HepG2 (cell line): ENCODE measurements around the gene MCM8. TPM values are rescaled to one million over a fixed set of nuclear protein-coding genes. Genes with fewer than 3 reads are reported as not detected.

Experiments
- ATAC-seq: fragments of 200-7000 bp; cut with Tn5 transposase; 3 replicates; pipeline ENCODE4 v1.9.1; 2020; ENCODE audit warnings: mild to moderate bottlenecking, moderate library complexity
- BruUV-seq: library from RNA; stranded (reverse); fragments of 400-500 nt; replicated peaks from 2 replicates; lab custom pipeline; 2021; lab: Mats Ljungman, UMichigan
- CTCF ChIA-PET: fragments of 300-600 bp; formaldehyde crosslinking; extraction: SDS; loops from one replicate; lab custom pipeline; 2021; ENCODE audit warnings: low total read pairs, inconsistent platforms, low intra/inter-chr PET ratio; lab: Yijun Ruan, JAX
- POLR2A ChIA-PET: fragments of 350-600 bp; sonication (Branson Sonifier 250); formaldehyde crosslinking; loops from one replicate; lab custom pipeline; 2020; ENCODE audit warnings: antibody characterized with exemption, inconsistent platforms; lab: Yijun Ruan, JAX
- DNase-seq: peaks from one replicate; pipeline ENCODE4 v3.0.0-alpha.2; 2015; ENCODE audit warnings: low spot score
- FAIRE-seq: peaks from 3 replicates; lab custom pipeline; 2011; peaks lifted over from hg19 to GRCh38; lab: Jason Lieb, UNC
- H2AFZ ChIP-seq: one replicate; pipeline ENCODE4 v1.6.1; 2011; ENCODE audit warnings: low read length, inconsistent platforms
- H3K27ac ChIP-seq: fragments of 300-600 bp; 3 replicates; pipeline ENCODE4 v1.8.0; 2011; ENCODE audit warnings: mixed run types, mild to moderate bottlenecking, mixed read lengths, low read length, inconsistent platforms; ENCODE audit not compliant: insufficient read depth; ENCODE audit errors: extremely low read length
- H3K27me3 ChIP-seq, 2 experiments: fragments of 200-600 bp in 1 of 2; 2 replicates in 1 of 2; 3 replicates in 1 of 2; pipeline versions ENCODE4 v1.6.0 to v1.8.0; 2011; ENCODE audit warnings: low read length in 2 of 2, mild to moderate bottlenecking in 2 of 2, moderate library complexity in 2 of 2, inconsistent platforms in 1 of 2; ENCODE audit not compliant: insufficient read depth in 2 of 2, control insufficient read depth in 1 of 2
- H3K36me3 ChIP-seq, 2 experiments: fragments of 200-600 bp in 1 of 2; replicated peaks in 1 of 2; 2 replicates in 1 of 2; 3 replicates in 1 of 2; pipeline versions ENCODE4 v1.5.1 to v1.8.0; 2011; ENCODE audit warnings: low read length in 2 of 2, inconsistent platforms in 1 of 2; ENCODE audit not compliant: insufficient read depth in 2 of 2, control insufficient read depth in 1 of 2
- H3K4me1 ChIP-seq: 2 replicates; pipeline ENCODE4 v1.5.1; 2012; ENCODE audit warnings: low read length, inconsistent platforms; ENCODE audit not compliant: insufficient read depth
- H3K4me2 ChIP-seq: 2 replicates; pipeline ENCODE4 v1.6.0; 2011; ENCODE audit warnings: low read depth, low read length, inconsistent platforms
- H3K4me3 ChIP-seq, 3 experiments: fragments of 200-600 bp in 1 of 3; sonication (generic), shearing (Covaris generic) in 1 of 3; replicated peaks in 1 of 3; 2 replicates each; pipeline ENCODE4 v1.5.1; 2011 to 2016; ENCODE audit warnings: low read length in 3 of 3, inconsistent platforms in 2 of 3, low read depth in 2 of 3, mild to moderate bottlenecking in 2 of 3, control low read depth in 1 of 3, mixed read lengths in 1 of 3; ENCODE audit not compliant: insufficient read depth in 1 of 3
- H3K79me2 ChIP-seq: one replicate; pipeline ENCODE4 v1.6.1; 2011; ENCODE audit warnings: low read length, inconsistent platforms; ENCODE audit not compliant: insufficient read depth
- H3K9ac ChIP-seq: 2 replicates; pipeline ENCODE4 v1.6.0; 2011; ENCODE audit warnings: mild to moderate bottlenecking, low read depth, low read length, inconsistent platforms; ENCODE audit not compliant: insufficient read depth
- H3K9me3 ChIP-seq: 2 replicates; pipeline ENCODE4 v1.5.1; 2012; ENCODE audit warnings: mild to moderate bottlenecking, low read length
- H4K20me1 ChIP-seq: 2 replicates; pipeline ENCODE4 v1.6.0; 2011; ENCODE audit warnings: inconsistent platforms, mild to moderate bottlenecking, low read length, moderate library complexity; ENCODE audit not compliant: insufficient read depth
- AGO2 ChIP-seq: fragments of 200-400 bp; formaldehyde crosslinking; optimal IDR thresholded peaks from 2 replicates; pipeline ENCODE3; 2017; ENCODE audit warnings: mild to moderate bottlenecking, low read depth, low read length, moderate library complexity
- FOSL2 ChIP-seq: sonication (generic); formaldehyde crosslinking; IDR thresholded peaks from 2 replicates; pipeline ENCODE4 v1.4.0; 2020; ENCODE audit warnings: missing genetic modification reagents
- GTF2F1 ChIP-seq: fragments of 150-350 bp; IDR thresholded peaks from 2 replicates; pipeline ENCODE4 v1.6.1; 2014; ENCODE audit warnings: low read length
- HNRNPLL ChIP-seq: fragments of 200-400 bp; formaldehyde crosslinking; IDR thresholded peaks from 2 replicates; pipeline ENCODE4 v1.6.1; 2017; ENCODE audit warnings: mild to moderate bottlenecking, low read depth, low read length; ENCODE audit not compliant: poor library complexity, severe bottlenecking
- KDM3A ChIP-seq: IDR thresholded peaks from 2 replicates; pipeline ENCODE4 v1.6.1; 2018; ENCODE audit warnings: low read depth, missing compliant biosample characterization
- NR2F2 ChIP-seq: IDR thresholded peaks from 2 replicates; pipeline ENCODE4 v1.6.1; 2012; ENCODE audit warnings: low read depth, inconsistent platforms, borderline replicate concordance
- ZC3H13 ChIP-seq: sonication (generic); formaldehyde crosslinking; IDR thresholded peaks from 2 replicates; pipeline ENCODE4 v1.8.1; 2023; ENCODE audit warnings: mild to moderate bottlenecking, missing genetic modification reagents, moderate library complexity
- ZNF296 ChIP-seq: sonication (generic); formaldehyde crosslinking; conservative IDR thresholded peaks from 2 replicates; pipeline ENCODE4 v1.5.0; 2020; ENCODE audit warnings: mild to moderate bottlenecking, missing genetic modification reagents
- WGBS: methylation state at CpG from one replicate; pipeline ENCODE4 v1.1.6; 2017; ENCODE audit warnings: low lambda C conversion rate; 5-methylcytosine and 5-hydroxymethylcytosine counted together
- in situ Hi-C: cut with HindIII; loops from 2 replicates; pipeline ENCODE4 v1.10.0; 2017; ENCODE audit warnings: low pct_unique_long_range_greater_than_20kb; ENCODE audit not compliant: extremely low pct_ligation_motif_present
- intact Hi-C: fragments of 100-400 bp; cut with micrococcal nuclease; formaldehyde crosslinking; loops from one replicate; pipeline ENCODE4 v1.10.0; 2022; ENCODE audit not compliant: unreplicated experiment
- polyA plus RNA-seq, 8 experiments: library from polyadenylated mRNA; depleted of rRNA in 3 of 8; stranded (reverse) in 7 of 8; unstranded in 1 of 8; fragments of >200 nt; fragmentation: Illumina TruSeq in 4 of 8; extraction: Trizol in 4 of 8; gene quantifications; 2 replicates each; pipeline versions ENCODE4 v1.2.1 to v1.2.3, GENCODE V29; 2011 to 2016; ENCODE audit warnings: low read depth in 4 of 8, missing spikeins in 1 of 8, mixed read lengths in 1 of 8; ENCODE audit not compliant: insufficient read depth in 1 of 8
- total RNA-seq, 5 experiments: library from RNA; depleted of rRNA; stranded (reverse); fragments of >200 nt; fragmentation: Illumina TruSeq; extraction: Trizol; gene quantifications; 2 replicates each; pipeline ENCODE4 v1.2.3, GENCODE V29; 2016; ENCODE audit warnings: low read depth in 1 of 5
- TF ChIP-seq, protein P1 (sequence below): sonication (generic); formaldehyde crosslinking; IDR thresholded peaks from 2 replicates; pipeline ENCODE4 v1.5.0; 2020; ENCODE audit warnings: missing genetic modification reagents, mild to moderate bottlenecking, borderline replicate concordance
- TF ChIP-seq, protein P2 (sequence below): sonication (generic); formaldehyde crosslinking; IDR thresholded peaks from 2 replicates; pipeline ENCODE4 v1.5.0; 2020; ENCODE audit warnings: mild to moderate bottlenecking, missing genetic modification reagents
- TF ChIP-seq, protein P3 (sequence below): sonication (generic); formaldehyde crosslinking; IDR thresholded peaks from 2 replicates; pipeline ENCODE4 v1.8.0; 2022; ENCODE audit warnings: mild to moderate bottlenecking, missing genetic modification reagents
- TF ChIP-seq, protein P4 (sequence below): sonication (generic); formaldehyde crosslinking; IDR thresholded peaks from 2 replicates; pipeline ENCODE4 v1.8.1; 2022; ENCODE audit warnings: low read depth, mild to moderate bottlenecking, missing genetic modification reagents

The MCM8 gene
- total and polyA plus RNA-seq, 2 of the 13 experiments (the other 11 are each of a cell fraction or from before 2014, with no cell fraction given) = 11.5 to 59.3 TPM

DNA sequence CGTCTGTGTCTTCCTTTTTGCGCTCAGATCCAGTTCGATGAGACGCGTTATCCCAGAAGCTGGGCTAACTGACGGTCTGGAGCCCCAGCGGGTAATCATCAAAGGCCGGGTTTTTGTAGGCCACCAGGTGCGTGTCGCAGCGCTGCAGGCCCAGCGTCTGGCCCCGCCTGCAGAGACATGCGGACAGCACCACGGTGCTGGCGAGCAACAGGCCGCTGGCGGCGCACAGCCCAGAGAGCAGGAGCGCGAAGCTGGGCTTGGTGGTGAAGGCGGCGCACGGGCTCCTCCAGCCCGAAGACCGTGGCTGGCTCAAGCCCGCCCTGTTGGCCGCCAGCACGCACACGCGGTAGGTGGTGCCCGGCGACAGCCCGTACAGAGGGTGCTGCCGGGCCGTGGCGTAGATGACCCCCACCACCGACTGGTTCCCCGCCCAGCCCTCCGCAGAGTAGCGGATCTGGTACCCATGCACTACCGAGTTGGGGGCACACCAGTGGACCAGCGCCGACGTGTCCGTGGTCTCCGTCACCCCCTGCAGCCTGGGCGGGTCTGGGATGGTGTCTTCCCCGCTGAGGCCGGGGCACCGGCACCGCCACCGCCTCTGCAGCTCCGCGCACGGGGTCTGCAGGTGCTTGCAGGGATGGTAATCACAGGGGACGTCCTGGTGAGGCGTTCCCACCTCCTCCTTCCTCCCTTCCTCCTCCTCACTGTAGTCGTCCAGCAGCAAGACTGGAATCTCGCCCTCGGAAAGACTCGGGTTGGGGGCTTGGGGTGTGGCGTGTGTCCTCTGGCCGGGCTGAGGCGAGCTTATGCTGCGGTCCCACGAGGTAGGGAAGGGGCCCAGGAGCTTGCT, 90.7 kb downstream of the MCM8 start:
- no peak overlapping the region for H3K4me3 ChIP-seq
- H3K4me2 ChIP-seq = no peak overlapping the region
- intact Hi-C loops = no loop called here
- H3K27ac ChIP-seq = no peak overlapping the region
- in situ Hi-C loops = no loop called here
- ChIA-PET POLR2A (interaction anchor here (0.6 to 1.0 kb wide), 2 partner anchors 33 to 226 kb away, joined by 3 to 4 read pairs; no protein-coding TSS in a partner anchor), CTCF (no interaction called here)
- H3K79me2 ChIP-seq = no peaks in the 10 kb centered on the region
- H3K36me3 ChIP-seq = peaks cover 27 to 53% of the 10 kb centered on the region in 2 experiments
- BruUV-seq = no TSS peak
- H3K27me3 ChIP-seq = no peaks in the 10 kb centered on the region
- WGBS = 98% methylated on average over 67 of the region's 67 CpGs
- no peak overlapping the region for H2AFZ ChIP-seq
- H3K9ac ChIP-seq = no peak overlapping the region
- ATAC-seq (peak; percentile 6), FAIRE-seq (no peak), DNase-seq (no peak)
- H4K20me1 ChIP-seq = peaks cover 9% of the 10 kb centered on the region; the same call in 1 of the 2 replicates
- no peaks in the 10 kb centered on the region for H3K4me1 ChIP-seq
- H3K9me3 ChIP-seq = no peaks in the 10 kb centered on the region
- TF ChIP-seq AGO2 (peak; percentile 98), ZC3H13 (CRISPR knock-in tag) (peak; percentile 38), KDM3A (CRISPR knock-in tag) (no peak), GTF2F1 (no peak), ZNF296 (0 out of 2 replicates have a peak, but pooled peaks have one; percentile 55), HNRNPLL (peak; percentile 10), FOSL2 (CRISPR knock-in tag) (no peak), NR2F2 (no peak)
- TF ChIP-seq, protein P1, sequence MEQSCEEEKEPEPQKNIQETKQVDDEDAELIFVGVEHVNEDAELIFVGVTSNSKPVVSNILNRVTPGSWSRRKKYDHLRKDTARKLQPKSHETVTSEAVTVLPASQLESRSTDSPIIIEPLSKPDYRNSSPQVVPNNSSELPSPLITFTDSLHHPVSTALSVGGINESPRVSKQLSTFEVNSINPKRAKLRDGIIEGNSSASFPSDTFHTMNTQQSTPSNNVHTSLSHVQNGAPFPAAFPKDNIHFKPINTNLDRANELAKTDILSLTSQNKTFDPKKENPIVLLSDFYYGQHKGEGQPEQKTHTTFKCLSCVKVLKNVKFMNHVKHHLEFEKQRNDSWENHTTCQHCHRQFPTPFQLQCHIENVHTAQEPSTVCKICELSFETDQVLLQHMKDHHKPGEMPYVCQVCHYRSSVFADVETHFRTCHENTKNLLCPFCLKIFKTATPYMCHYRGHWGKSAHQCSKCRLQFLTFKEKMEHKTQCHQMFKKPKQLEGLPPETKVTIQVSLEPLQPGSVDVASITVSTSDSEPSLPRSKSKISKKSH (CRISPR knock-in tag) = 0 out of 2 replicates have a peak, but pooled peaks have one; percentile 34
- TF ChIP-seq, protein P2, sequence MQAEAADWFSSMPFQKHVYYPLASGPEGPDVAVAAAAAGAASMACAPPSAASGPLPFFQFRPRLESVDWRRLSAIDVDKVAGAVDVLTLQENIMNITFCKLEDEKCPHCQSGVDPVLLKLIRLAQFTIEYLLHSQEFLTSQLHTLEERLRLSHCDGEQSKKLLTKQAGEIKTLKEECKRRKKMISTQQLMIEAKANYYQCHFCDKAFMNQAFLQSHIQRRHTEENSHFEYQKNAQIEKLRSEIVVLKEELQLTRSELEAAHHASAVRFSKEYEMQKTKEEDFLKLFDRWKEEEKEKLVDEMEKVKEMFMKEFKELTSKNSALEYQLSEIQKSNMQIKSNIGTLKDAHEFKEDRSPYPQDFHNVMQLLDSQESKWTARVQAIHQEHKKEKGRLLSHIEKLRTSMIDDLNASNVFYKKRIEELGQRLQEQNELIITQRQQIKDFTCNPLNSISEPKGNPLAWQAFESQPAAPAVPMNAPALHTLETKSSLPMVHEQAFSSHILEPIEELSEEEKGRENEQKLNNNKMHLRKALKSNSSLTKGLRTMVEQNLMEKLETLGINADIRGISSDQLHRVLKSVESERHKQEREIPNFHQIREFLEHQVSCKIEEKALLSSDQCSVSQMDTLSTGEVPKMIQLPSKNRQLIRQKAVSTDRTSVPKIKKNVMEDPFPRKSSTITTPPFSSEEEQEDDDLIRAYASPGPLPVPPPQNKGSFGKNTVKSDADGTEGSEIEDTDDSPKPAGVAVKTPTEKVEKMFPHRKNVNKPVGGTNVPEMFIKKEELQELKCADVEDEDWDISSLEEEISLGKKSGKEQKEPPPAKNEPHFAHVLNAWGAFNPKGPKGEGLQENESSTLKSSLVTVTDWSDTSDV (CRISPR knock-in tag) = peak; percentile 67; the same call in 1 of the 2 replicates
- TF ChIP-seq, protein P3, sequence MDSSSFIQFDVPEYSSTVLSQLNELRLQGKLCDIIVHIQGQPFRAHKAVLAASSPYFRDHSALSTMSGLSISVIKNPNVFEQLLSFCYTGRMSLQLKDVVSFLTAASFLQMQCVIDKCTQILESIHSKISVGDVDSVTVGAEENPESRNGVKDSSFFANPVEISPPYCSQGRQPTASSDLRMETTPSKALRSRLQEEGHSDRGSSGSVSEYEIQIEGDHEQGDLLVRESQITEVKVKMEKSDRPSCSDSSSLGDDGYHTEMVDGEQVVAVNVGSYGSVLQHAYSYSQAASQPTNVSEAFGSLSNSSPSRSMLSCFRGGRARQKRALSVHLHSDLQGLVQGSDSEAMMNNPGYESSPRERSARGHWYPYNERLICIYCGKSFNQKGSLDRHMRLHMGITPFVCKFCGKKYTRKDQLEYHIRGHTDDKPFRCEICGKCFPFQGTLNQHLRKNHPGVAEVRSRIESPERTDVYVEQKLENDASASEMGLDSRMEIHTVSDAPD (CRISPR knock-in tag) = 0 out of 2 replicates have a peak, but pooled peaks have one; percentile 44
- TF ChIP-seq, protein P4, sequence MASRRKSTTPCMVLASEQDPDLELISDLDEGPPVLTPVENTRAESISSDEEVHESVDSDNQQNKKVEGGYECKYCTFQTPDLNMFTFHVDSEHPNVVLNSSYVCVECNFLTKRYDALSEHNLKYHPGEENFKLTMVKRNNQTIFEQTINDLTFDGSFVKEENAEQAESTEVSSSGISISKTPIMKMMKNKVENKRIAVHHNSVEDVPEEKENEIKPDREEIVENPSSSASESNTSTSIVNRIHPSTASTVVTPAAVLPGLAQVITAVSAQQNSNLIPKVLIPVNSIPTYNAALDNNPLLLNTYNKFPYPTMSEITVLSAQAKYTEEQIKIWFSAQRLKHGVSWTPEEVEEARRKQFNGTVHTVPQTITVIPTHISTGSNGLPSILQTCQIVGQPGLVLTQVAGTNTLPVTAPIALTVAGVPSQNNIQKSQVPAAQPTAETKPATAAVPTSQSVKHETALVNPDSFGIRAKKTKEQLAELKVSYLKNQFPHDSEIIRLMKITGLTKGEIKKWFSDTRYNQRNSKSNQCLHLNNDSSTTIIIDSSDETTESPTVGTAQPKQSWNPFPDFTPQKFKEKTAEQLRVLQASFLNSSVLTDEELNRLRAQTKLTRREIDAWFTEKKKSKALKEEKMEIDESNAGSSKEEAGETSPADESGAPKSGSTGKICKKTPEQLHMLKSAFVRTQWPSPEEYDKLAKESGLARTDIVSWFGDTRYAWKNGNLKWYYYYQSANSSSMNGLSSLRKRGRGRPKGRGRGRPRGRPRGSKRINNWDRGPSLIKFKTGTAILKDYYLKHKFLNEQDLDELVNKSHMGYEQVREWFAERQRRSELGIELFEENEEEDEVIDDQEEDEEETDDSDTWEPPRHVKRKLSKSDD (CRISPR knock-in tag) = peak; percentile 33; the same call in 1 of the 2 replicates
